ENCODE data around the gene PPP1R15B.

DNA sequence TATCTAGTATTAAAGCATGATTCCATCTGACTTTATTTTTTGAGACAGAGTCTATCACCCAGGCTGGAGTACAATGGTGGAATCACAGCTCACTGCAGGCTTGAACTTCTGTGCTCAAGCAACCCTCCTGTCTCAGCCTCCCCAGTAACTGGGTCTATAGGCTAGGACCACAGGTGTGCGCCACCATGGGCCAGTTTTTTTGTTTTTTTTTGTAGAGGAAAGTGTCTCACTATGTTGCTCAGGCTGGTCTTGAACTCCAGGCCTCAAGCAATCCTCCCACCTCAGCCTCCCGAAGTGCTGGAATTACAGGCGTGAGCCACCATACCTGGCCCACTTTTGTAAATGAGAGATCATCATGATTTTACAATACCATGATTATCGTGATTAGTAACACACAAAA, 9.2 kb downstream of the PPP1R15B start:
- TF ChIP-seq, protein P1, sequence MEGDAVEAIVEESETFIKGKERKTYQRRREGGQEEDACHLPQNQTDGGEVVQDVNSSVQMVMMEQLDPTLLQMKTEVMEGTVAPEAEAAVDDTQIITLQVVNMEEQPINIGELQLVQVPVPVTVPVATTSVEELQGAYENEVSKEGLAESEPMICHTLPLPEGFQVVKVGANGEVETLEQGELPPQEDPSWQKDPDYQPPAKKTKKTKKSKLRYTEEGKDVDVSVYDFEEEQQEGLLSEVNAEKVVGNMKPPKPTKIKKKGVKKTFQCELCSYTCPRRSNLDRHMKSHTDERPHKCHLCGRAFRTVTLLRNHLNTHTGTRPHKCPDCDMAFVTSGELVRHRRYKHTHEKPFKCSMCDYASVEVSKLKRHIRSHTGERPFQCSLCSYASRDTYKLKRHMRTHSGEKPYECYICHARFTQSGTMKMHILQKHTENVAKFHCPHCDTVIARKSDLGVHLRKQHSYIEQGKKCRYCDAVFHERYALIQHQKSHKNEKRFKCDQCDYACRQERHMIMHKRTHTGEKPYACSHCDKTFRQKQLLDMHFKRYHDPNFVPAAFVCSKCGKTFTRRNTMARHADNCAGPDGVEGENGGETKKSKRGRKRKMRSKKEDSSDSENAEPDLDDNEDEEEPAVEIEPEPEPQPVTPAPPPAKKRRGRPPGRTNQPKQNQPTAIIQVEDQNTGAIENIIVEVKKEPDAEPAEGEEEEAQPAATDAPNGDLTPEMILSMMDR (conservative IDR thresholded peaks at IDR 0.05; ENCODE audit: low read depth, low read length), result no peak
- no peak for TF ChIP-seq EZH2 (IDR thresholded peaks at IDR 0.05; ENCODE audit: borderline replicate concordance, low read depth, low read length, poor library complexity, severe bottlenecking)

All from A673 (cell line).